C1 segment of cervical spinal cord (tissue), 14 donors: ENCODE results near the gene MGAT5.
"Not testable (repeated sequence)": the region's sequence is repeated elsewhere in the genome, so short reads cannot be mapped to it uniquely, and the experiment has no call there.

Experiments
- DNase-seq, 14 donors: peaks; one replicate each; lab custom pipeline; 2025; lab: John Stamatoyannopoulos, UW

MGAT5 gene

DNA sequence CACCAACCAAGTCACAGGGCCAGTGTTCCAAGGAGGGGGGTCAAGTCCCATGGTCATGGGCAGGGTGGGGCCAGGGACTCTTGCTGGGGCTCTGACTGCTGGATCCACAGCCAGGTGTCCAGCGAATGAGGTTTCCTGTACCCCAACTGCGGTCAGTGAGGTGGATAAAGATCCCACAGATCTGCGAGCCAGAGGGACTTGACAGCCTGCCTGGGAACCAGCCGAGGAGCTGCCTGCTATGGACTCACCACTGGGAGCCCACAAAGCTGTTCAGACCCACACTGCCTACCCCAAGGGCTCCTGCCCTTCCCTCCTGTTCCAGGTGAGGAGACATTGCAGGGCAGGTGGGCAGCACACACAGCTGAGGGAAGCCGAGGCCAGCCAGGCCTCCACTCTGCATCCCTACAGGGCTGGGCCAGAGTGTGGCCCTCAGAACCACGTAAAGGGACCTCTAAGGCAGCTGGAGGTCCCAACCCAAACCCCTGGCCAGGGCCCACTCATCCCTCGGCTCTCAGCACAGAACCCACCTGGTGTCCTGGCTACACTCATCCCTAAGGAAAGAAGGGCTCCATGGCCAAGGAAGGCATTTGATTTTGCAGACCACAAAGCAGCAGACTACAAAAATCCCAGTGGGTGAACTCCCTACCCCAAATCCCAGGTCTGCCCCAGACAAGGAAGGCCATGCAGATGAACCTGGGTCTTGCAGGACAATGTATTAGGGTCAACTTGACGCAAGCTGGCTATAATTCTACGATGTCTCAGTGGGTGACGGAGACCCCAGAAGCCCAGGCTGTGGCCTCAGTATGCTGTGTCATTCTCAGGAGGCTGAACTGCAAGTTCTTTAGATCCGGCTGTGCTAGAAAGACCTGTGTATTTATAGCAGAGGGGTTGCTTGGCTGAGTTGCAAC, 209.2 kb downstream of the MGAT5 start:
- peak in 1 of 14 donors; percentile 21 for DNase-seq

DNA sequence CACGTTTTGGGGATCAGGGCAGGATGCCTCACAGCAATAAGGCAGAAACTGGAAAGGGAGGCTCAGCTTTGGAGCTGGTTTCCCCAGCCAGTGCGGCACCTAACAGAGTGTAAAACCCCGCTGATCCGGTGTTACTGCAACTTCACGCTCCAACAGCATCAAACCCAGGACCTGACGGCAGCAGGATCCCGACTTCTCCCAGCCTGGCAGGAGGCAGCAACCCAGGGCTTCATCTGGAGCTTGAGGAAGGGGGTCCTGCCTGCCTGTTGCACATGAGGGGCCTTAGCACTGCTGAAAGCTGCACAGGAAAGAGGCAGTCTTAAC, 209.8 kb downstream of the MGAT5 start:
- no peak for DNase-seq

DNA sequence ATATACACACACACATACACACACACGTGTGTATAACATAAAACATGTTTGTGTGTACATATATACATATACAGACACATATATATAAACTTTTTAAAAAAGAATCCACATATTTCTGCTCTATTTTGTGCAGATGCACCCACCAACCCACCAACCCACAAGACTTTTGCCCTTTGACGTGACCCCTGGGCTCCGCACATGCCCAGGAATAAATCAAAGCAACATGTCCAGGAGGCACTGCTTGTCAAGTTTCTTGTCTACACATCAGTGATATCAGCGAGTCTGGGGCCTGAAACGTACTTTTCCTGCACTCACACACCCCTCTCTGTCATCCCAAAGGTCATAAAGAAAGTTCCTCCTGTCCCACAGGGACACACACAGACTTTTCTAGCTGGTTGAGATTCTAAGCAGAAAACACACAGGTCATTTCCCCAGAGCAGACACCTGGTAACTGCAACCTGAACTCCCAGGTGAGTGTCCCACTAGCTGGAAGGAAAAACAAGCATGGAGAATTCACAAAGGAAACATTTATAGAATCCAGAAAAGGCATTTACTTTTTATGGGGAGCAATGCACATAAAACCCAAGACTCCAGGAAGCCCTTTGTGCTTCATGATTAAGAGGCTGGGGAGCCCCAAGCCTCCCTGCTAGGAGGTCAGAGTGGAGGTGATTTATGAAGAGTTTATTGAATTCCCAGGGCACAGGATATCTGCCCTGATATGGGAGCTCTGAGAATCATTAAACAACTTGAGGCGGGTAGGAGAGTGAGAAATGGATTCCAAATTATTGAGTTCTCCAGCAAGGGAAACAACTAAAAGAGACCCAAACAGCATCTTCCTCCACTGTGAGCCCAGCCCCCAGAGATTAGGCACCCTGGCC, 211.6 kb downstream of the MGAT5 start:
- no peak for DNase-seq

DNA sequence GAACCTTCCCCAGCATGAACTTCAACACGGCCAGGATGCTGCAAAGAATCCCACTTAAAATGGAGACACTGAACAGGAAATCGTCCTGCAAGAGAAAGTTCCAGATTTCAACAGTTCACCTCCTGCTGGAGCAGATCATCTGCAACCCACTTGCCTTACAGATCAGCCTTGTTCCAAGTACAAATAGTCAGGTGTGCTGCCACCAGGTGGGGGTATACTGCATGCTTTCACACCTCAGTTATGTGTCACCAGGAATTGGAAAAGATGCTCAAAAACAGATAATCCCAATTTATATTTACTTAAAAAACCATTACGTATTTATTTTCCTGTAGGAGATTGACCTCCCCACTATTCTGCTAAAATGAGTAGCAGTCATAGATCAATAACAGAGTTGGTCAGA, 212.3 kb downstream of the MGAT5 start:
- DNase-seq, result peak in 1 of 14 donors; percentile 79

DNA sequence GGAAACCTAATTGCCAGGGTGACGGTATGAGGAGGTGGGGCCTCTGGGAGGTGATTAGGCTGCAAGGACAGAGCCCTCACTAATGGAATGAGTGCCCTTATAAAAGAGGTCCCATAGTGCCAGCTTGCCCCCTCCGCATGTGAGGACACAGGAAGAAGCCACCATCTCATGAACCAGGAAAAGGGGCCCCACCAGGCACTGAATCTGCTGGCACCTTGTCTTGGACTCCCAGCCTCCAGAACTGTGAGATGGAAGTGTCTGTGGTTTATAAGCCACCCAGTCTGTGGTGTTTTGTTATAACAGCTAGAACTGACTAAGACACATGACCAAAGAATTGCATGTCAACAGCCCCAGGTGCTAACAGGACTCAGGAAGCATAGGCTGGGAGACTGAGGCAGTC, 214.3 kb downstream of the MGAT5 start:
- no peak for DNase-seq

DNA sequence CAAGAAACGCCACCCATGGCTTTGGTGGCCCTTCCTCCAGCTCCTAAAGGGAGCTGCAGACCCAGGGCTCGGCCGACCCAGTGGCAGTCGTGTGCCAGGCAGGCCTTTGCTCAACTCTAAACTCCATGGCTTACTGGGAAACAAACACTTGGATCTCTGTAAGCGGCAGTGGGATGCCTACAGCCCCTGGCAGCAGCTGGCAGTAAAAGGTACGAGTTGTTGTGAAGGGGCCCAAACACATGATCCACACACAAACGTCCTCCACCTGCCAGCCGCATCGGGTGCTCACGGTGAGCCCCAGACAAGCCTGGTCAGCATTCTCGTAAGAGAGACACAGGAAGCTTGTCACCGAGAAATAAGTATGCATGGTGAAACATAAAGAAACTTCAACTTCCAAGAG, 214.9 kb downstream of the MGAT5 start:
- DNase-seq, result no peak

DNA sequence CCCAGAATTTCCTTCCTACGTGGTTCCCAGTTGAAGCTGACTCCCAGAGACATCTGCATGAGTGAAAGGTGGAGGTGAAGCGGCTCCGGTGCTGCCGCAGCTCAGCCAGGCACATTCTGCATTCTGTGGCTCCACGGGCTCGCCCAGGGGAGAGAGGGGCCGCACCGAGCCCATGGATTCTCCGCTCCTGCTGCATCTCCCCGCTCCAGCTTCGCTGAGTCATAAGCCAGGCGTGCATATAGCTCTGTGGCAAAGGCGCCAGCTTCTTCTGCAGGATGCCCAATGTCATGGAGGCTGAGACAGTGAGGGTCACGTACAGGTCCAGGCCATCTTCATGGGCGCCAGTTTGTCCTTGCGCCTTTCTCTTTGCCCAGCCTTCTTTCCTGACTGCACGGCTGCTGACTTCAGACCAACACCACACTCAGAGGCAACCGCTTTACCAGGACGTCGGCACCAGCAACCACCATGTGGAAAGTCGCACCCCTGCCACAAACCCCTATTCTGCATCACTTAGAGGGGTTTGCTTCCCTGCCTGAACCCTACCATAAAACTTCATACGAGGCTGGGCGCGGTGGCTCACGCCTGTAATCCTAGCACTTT, 215.7 kb downstream of the MGAT5 start:
- no peak for DNase-seq

DNA sequence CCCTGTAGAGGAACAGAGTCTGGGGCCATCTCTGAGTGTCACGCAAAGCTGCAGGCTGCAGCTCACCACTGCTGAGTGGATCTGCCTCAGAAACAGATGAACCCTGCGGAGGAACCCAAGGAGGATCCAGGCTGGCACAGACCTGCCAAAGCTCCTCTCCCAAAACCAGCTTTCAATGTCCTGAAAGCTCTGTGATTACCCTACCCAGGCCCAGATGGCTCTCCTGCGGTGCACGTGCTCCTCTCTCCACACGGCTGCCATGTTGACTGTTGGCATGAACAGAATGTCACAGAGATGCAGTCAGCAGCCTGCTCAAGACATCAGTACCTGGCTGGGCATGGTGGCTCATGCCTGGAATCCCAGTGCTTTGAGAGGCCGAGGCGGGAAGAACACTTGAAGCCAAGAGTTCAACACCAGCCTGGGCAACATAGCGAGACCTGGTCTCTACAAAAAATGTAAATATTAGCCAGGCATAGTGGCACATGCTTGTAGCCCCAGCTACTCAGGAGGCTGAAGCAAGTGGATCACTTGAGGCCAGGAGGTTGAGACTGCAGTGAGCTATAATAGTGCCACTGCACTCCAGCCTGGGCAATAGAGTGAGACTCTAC, 216.8 kb downstream of the MGAT5 start:
- DNase-seq, result no peak

DNA sequence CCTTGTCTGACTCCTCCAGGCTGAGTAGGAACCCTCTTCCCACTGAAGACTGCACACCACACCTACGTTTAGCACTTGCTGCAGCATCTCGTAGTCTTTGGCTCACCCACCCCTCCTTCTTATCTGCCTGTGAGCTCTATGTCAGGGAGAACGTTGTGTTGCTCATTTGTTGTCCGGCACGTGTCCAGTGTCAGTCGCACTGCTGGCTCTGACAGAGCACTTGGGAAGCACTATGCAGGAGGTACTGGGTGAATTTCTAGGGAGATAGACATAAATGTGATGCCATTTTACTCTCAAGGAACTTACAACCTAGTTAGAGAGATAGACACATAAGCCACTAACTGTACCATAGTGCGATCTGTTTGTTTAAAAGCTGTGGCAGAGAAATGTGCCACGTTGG, 223.1 kb downstream of the MGAT5 start:
- DNase-seq, result not testable (repeated sequence)

DNA sequence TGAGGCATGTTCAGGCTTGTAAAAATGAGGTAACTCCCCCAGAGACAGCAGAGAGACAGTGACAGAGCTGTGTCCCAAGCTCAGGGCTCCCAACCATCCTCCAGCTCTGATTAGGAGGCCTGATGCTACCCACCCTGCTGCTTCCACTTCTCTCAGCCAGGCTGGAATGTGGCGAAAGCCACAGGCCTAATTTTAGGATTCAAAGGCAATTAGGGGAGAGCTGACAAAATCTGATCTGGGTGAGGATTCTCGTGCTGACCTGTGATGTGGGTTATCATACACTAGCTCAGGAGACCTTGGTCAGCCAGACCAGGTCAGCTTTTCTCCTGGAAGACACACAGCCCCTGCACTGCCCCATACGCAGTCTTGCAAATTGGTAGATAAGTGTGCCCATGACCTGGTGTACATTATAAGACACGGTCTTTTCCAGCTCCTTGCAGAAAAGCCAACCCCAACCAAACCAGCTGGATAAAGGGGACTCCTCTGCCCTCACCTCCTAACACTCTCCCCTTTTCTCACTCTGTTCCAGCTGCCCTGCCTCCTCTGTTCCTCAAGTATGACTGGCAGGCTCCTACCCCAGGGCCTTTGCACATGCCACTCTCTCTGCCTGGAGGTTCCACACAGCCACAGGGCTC, 225.9 kb downstream of the MGAT5 start:
- DNase-seq, result no peak

DNA sequence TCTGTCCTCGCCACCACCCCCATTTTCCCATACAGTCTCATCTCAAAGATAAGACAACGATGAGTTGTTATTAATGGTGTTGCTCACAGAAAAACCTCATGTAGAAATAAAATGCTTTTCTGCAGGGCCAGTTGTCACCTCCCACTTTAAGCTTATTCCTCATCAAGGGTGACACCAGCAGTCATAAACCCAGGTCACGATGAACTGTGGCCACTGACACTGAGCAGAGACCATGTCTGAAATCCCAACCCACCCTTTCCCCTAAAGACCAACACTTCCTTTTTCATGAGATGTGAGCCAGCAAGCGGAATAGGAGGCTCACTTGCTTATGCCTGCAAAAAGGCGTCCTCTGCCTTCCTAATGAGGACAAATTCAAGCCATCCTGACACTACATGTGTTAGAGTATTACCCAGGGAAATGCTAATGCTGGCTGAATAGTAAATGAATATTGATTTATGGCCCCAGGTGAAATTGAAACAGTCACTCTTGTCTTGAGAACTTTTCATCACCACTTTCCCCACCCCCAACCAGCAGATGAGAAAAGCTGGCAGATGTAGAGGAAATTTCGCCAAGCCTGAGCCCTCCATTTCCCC, 228.4 kb downstream of the MGAT5 start:
- DNase-seq, result no peak

DNA sequence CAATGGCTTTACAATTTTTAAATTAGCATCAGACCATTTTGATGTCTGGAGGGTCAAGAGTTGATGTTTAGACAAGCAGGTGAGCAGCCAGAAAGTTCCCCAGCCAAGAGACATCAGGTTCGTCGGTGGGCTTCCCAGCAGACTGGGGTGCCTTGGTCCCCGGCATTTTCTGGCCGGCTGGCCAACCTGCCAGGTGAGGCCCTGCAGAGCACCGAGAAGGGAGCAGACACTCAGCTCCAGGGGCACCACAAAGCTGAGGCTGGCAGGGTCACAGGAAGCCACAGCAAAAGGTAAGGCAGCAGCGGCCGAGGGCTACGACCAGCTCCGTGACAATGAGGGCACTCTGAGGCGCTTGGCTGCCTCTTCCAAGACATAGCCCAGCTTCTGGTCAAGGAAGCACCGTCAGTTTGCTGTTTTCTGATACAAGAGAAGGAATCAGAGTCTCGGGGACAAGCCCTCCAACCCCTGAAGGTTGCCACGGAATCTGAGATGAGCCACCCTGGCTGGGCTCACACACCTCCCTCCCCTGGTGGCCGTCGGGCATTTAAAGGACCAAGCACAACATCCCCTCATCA, 229.0 kb downstream of the MGAT5 start:
- no peak for DNase-seq

DNA sequence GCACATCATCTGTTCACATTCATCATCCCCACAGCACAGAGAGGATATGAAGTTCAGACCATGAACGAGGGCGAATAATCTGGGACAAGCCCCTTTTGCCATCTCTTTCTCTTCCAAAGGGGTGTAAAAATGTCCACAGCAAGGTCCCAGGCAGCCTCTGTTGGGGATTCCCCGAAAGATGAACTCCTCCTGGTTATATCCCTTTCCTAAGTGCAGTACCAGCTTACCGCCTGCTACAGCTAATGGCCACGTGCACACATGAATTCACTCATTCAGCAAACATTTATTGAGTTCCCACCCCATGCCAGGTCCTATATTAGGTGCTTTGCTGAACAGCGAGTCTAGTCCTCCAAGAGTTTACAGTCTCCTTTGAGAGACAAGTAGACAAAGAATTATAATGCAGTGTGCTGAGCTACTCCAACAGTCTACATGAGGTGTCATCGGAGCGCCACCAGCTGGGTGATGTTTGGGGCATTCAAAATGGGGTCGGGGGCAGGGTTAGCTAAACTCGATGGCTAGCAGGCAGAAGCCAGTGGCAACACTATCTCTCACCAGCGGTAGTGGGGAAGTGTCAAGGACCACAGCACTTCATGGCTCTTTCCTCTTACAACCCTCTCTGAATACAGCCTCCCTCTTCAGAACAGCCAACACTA, 236.0 kb downstream of the MGAT5 start:
- DNase-seq, result no peak

DNA sequence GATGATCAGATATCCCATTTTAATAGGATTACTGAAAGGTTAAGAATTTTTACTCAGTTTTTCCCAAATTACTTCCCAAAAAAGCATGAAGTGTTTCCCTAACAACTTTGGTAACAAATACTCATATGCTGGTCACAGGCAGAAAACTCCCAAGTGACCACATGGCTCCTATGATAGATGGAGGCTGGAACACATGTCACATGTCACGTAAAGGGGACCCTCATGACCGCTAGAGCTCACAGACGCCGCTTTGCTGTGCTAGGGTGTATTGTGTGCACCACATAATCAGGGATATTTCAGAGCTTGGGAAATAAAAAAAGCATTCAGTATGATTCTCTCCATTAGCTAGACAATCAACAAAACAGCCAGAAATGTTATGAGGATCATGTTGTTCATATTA, 236.7 kb downstream of the MGAT5 start:
- no peak for DNase-seq

DNA sequence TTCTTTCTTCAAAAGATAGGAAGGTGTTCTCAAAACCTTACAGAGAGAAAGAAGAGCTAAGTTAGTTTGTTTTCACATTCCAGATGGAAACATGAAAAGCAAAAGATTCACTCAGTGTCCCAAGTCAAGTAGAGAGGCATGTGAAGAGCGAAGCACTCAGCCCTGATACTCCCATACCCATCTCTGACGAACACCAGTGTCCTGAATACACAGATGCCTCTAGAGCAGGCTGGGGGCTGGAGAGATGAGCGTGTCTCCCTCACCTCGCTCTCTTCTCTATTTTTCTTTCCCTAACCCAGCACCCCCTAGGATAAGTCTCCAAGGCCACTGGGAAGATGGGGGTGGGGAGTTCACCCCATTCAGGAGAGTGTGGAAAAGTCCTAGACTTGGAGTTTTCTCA, 237.2 kb downstream of the MGAT5 start:
- DNase-seq, result no peak

DNA sequence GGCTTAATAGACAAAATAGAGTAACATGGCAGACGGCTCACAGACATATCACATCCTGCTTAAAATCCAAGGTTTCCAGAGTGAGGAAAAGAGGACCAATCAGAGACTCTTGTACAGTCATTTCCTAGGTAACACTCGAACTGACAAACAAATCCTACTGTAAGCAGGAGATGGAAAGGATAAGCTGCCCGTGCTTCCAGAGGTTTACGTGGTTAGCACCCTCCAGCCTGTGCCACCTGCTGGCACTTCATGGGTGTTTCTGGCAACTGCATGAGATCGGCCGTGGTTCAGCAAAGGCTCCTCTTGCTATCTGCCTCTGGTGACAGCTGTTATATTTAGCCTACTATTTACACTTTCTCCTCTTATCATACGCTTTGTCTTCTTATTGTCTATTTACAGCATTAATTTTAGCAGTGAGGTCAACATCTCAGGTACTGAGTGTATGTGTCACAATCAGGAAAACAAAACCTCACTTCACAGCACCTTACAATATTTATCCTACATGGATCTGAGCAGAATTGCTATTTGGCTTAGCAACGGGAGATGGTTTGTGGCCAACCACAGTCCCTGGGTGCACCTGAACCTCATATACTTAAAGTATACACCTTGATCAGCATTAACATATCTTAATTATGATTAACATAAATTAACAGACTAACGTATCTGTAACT, 238.0 kb downstream of the MGAT5 start:
- no peak for DNase-seq

DNA sequence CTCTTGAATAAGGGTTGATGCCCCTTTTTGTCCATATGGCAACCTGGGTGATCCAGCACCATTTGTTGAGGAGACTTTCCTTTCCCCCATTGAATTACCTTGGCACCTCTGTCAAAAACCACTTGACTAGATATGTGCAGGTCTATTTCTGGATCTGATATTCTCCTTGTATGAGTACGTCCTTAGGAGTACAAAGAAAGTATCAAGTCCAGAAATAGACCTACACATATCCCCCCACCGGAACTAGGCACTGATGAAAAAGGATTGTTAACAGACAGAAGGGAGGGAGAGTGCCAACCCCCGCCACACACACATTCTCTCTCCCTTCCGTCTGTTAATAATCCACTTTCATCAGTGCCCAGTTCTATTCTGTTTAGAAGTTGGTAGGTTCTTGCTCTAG, 239.9 kb downstream of the MGAT5 start:
- no peak for DNase-seq

DNA sequence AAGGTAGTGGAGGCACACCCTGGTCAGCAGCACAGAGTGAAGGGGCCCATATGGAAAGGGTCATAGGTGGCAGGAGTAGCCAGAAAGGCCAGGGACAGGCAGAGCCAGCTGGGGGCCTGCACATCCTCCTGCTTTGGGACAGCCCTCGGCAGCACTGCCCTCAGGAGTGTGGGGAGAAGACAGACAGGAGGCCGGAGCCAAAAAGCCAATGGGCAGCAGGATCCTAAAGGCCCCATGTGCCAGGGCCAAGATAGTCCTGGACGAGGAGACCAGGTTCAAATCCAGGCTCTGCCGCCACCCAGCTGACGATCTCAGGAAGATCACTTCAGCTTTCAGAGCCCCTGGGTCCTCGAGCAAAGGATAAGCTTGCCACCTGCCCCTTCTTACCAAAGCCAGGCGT, 244.8 kb downstream of the MGAT5 start:
- DNase-seq, result no peak

DNA sequence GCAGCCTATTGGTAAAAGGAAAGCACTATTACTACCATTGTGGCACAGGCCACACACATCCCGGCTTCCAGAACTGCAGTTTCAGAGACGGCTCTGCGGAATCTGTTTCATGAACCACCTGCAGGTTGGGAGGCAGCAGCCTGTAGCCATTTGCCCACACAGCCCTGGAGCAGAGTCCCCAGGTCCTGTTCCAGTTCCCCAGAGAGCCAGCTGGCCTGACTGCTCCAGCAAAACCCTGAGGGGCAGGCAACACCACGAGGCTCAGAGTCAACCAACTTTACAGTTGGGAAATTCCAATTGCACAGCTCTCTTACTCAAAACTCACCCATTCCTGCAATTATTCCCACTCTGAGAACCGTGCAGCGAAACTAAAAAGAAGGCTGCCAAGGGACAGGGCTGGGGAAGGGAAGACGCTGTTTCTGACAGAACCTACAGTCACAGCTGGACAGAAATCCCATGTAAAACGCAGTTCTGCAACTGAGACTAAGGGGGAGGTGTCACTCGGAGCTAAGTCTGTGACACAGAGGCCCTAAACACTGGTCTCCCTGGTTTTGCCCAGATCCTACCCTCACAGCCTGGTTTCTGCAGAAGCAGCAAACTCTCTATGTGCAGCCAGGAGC, 245.5 kb downstream of the MGAT5 start:
- DNase-seq, result peak in 1 of 14 donors; percentile 38
